Right lobe of liver (tissue), 6 donors: Measurements from ENCODE around the gene SLC24A1. TPM values are rescaled to one million over a fixed set of nuclear protein-coding genes. Genes with fewer than 3 reads are reported as not detected.

Source experiments
- ATAC-seq, 4 donors: fragments of 200-7000 bp; cut with Tn5 transposase; one replicate each; pipeline ENCODE4 v1.9.1; 2020; ENCODE audit warnings: mild to moderate bottlenecking in 4 of 4, moderate library complexity in 4 of 4
- DNase-seq, 3 donors: peaks; one replicate each; pipeline ENCODE4 v3.0.0-alpha.2; 2020
- H3K27ac ChIP-seq, 3 donors: fragments of 200-600 bp; one replicate each; pipeline ENCODE4 v1.8.0; 2022
- H3K27me3 ChIP-seq, 2 donors: fragments of 200-600 bp; one replicate each; pipeline ENCODE4 v1.8.0; 2022
- H3K36me3 ChIP-seq, 4 donors: fragments of 200-600 bp; sonication (generic) in 1 of 4; one replicate each; pipeline versions ENCODE4 v1.5.1 to v1.8.0; 2017 to 2022; ENCODE audit warnings: control low read depth in 1 of 4
- H3K4me1 ChIP-seq, 4 donors: fragments of 200-600 bp; sonication (generic) in 1 of 4; one replicate each; pipeline versions ENCODE4 v1.5.1 to v1.8.0; 2017 to 2022; ENCODE audit warnings: control low read depth in 1 of 4
- H3K4me3 ChIP-seq, 3 donors: fragments of 200-600 bp; one replicate each; pipeline ENCODE4 v1.8.0; 2022
- H3K9me3 ChIP-seq, 4 donors: fragments of 200-600 bp; sonication (generic) in 1 of 4; one replicate each; pipeline versions ENCODE4 v1.5.1 to v1.8.0; 2017 to 2022; ENCODE audit warnings: control low read depth in 1 of 4
- POLR2A ChIP-seq: fragments of 450-650 bp; IDR thresholded peaks from one replicate; pipeline ENCODE4 v1.6.1; 2017; ENCODE audit warnings: antibody characterized with exemption, mild to moderate bottlenecking
- WGBS: methylation state at CpG from one replicate; pipeline ENCODE4 v1.1.6; 2018; ENCODE audit warnings: low coverage, low lambda C conversion rate; ENCODE audit not compliant: insufficient coverage; ENCODE audit errors: missing lambda C conversion rate; 5-methylcytosine and 5-hydroxymethylcytosine counted together
- intact Hi-C, 2 donors: fragments of 100-400 bp; cut with DNase I; formaldehyde crosslinking; loops; one replicate each; pipeline versions ENCODE4 v1.11.2 to v1.14.1; 2022
- total RNA-seq, 6 experiments: library from RNA; depleted of rRNA in 2 of 6; stranded (reverse); fragments of >200 nt in 2 of 6; fragmentation: NEBNext Ultra II Directional in 3 of 6; extraction: Animal tissue kit (Norgen Biotek cat#: 25700) in 3 of 6; gene quantifications; one replicate each; pipeline versions ENCODE4 v1.1.0 to v1.2.4, GENCODE V29; 2016 to 2023
- TF ChIP-seq, protein P1 (sequence below), 4 donors: fragments of 200-600 bp in 3 of 4; fragments of 450-650 bp in 1 of 4; IDR thresholded peaks; one replicate each; pipeline versions ENCODE4 v1.5.1 to v1.8.0; 2016 to 2022; ENCODE audit warnings: antibody characterized with exemption in 4 of 4, mild to moderate bottlenecking in 2 of 4
- donor health status: DM: no; HTN: yes; CAD: no.
- donor health status: DM: no; HTN: no; CAD: no.
- donor health status: DM: no; HTN: no; CAD: no.
- donor health status: DM: no; HTN: yes; CAD: no.
- donor health status: DM: no; HTN: yes; CAD: no.

The SLC24A1 gene
- total RNA-seq, 6 experiments from 2014 or later = 1.7 to 5.0 (median 4.8) TPM

- Histone ChIP-seq H3K4me1 (no peaks in the 10 kb centered on the region), H3K36me3 (peaks cover 0 to 33% (median 14%) of the 10 kb centered on the region in 4 donors), H3K4me3 (no peak overlapping the region), H3K27ac (no peak overlapping the region), H3K27me3 (no peaks in the 10 kb centered on the region), H3K9me3 (no peaks in the 10 kb centered on the region)
- DNase-seq = no peak
- 95% methylated on average over 2 of the region's 2 CpGs for WGBS
- TF ChIP-seq POLR2A = no peak
- TF ChIP-seq, protein P1, sequence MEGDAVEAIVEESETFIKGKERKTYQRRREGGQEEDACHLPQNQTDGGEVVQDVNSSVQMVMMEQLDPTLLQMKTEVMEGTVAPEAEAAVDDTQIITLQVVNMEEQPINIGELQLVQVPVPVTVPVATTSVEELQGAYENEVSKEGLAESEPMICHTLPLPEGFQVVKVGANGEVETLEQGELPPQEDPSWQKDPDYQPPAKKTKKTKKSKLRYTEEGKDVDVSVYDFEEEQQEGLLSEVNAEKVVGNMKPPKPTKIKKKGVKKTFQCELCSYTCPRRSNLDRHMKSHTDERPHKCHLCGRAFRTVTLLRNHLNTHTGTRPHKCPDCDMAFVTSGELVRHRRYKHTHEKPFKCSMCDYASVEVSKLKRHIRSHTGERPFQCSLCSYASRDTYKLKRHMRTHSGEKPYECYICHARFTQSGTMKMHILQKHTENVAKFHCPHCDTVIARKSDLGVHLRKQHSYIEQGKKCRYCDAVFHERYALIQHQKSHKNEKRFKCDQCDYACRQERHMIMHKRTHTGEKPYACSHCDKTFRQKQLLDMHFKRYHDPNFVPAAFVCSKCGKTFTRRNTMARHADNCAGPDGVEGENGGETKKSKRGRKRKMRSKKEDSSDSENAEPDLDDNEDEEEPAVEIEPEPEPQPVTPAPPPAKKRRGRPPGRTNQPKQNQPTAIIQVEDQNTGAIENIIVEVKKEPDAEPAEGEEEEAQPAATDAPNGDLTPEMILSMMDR (IDR thresholded peaks at IDR 0.05) = no peak
- ATAC-seq = no peak
- intact Hi-C loops = no loop called here
Measured at GRCh38 chr15:65660927-65661326, 39.2 kb downstream of the SLC24A1 start.

- Histone ChIP-seq H3K4me3 (no peak overlapping the region), H3K27me3 (no peaks in the 10 kb centered on the region), H3K27ac (no peak overlapping the region), H3K4me1 (no peaks in the 10 kb centered on the region), H3K36me3 (peaks cover 0 to 48% (median 9%) of the 10 kb centered on the region in 4 donors), H3K9me3 (no peaks in the 10 kb centered on the region)
- WGBS = 97% methylated on average over 3 of the region's 3 CpGs
- no peak for ATAC-seq
- no peak for DNase-seq
- TF ChIP-seq, protein P1 (IDR thresholded peaks at IDR 0.05) = no peak
- no peak for TF ChIP-seq POLR2A
- intact Hi-C loops = no loop called here
Measured at GRCh38 chr15:65663521-65663920, 41.8 kb downstream of the SLC24A1 start.

GRCh38 chr15:65666257-65666656 lies 44.5 kb downstream of the SLC24A1 start:
- Histone ChIP-seq H3K27me3 (no peaks in the 10 kb centered on the region), H3K27ac (no peak overlapping the region), H3K4me1 (no peaks in the 10 kb centered on the region), H3K36me3 (peaks cover 0 to 58% (median 13%) of the 10 kb centered on the region in 4 donors), H3K4me3 (no peak overlapping the region), H3K9me3 (no peaks in the 10 kb centered on the region)
- intact Hi-C loops = no loop called here
- WGBS = 100% methylated on average over 1 of the region's 3 CpGs
- no peak for DNase-seq
- peak in 1 of 4 donors; percentile 46 for ATAC-seq
- no peak for TF ChIP-seq POLR2A
- TF ChIP-seq, protein P1 (IDR thresholded peaks at IDR 0.05) = no peak

DNA sequence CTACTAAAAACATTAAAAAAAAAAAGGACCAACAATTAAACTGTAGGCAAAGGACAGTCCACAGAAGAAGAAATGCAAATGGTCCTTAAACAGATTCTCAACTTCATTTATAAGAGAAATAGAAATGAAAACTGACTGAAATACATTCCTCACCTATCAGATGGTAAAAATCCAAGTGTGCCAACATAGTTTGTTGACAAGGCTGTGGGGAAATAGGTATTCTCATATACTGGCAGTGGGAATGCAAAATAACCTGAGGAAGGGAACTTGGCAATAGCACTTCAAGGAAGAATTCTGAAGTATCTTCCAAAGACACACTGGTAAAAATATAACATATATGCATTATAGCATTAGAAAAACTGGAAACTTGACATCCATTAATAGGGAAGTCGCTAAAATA lies 53.8 kb downstream of the SLC24A1 start:
- Histone ChIP-seq H3K27ac (no peak overlapping the region), H3K9me3 (no peaks in the 10 kb centered on the region), H3K36me3 (peaks cover 3 to 22% (median 8%) of the 10 kb centered on the region in 4 donors), H3K27me3 (no peaks in the 10 kb centered on the region), H3K4me3 (no peak overlapping the region), H3K4me1 (no peaks in the 10 kb centered on the region)
- DNase-seq = no peak
- intact Hi-C loops = no loop called here
- ATAC-seq = no peak
- TF ChIP-seq, protein P1 (IDR thresholded peaks at IDR 0.05) = no peak
- TF ChIP-seq POLR2A = no peak
- WGBS = 85% methylated on average over 1 of the region's 1 CpG

GRCh38 chr15:65676123-65676522 lies 54.4 kb downstream of the SLC24A1 start:
- no peaks in the 10 kb centered on the region for H3K4me1 ChIP-seq
- H3K36me3 ChIP-seq = peaks cover 3 to 16% (median 5%) of the 10 kb centered on the region in 4 donors
- H3K27me3 ChIP-seq = no peaks in the 10 kb centered on the region
- no peaks in the 10 kb centered on the region for H3K9me3 ChIP-seq
- ATAC-seq (no peak), DNase-seq (no peak)
- H3K27ac ChIP-seq = no peak overlapping the region
- no peak overlapping the region for H3K4me3 ChIP-seq
- 100% methylated on average over 2 of the region's 2 CpGs for WGBS
- intact Hi-C loops = no loop called here
- TF ChIP-seq, protein P1 (IDR thresholded peaks at IDR 0.05) = no peak
- no peak for TF ChIP-seq POLR2A
